Ammon's horn (tissue), 1 donor: Measurements from ENCODE around the gene CTSC.
"Not testable (repeated sequence)": the region's sequence is repeated elsewhere in the genome, so short reads cannot be mapped to it uniquely, and the experiment has no call there.

Source experiments
- DNase-seq: peaks from one replicate; pipeline ENCODE4 v3.0.0-alpha.2; 2016; ENCODE audit warnings: low spot score

The CTSC gene

DNA sequence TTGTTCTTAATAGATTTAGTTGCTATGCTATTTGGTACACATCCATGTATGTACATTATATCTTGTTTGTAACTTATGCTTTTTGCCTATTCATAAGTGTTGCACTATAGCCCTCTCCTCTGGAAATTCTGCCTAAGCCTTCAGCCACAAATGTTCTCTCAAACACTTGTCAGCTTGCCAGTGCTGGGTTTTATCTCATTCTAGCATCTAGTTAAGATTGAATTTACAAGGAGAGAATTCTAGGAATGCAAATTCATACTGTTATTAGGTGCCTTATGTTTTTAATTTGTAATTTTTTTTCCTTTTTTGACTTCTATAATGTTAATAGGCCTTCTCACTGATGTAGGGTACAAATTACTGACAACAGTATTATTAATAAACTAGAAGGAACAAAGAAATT lies 14.6 kb upstream of the CTSC start:
- DNase-seq, result no peak

DNA sequence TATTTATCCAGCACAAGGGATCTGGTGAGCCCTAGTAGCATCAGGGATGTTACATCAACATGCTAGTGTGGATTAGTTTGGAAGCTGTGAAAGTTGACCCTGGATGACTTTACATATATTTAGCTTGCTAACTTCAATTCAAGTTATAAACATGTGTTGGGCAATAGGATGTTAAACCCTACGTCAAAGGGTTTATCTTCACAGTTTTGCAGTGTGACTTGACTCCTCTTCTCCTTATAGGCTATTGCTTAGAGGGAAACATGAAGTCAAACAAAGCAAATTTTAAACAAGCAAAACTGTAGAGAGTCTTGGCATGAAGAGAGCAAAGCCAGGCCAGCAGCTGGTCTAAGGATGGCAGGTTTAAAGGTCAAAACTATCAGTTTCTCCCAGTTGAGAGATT lies 11.3 kb upstream of the CTSC start:
- no peak for DNase-seq

- no peak for DNase-seq
Measured at GRCh38 chr11:88345949-88346348, 8.4 kb upstream of the CTSC start.

GRCh38 chr11:88345408-88345807 lies 7.9 kb upstream of the CTSC start:
- no peak for DNase-seq

GRCh38 chr11:88344869-88345268 lies 7.3 kb upstream of the CTSC start:
- DNase-seq, result no peak

- no peak for DNase-seq
Measured at GRCh38 chr11:88341522-88342251, 4.2 kb upstream of the CTSC start.

DNA sequence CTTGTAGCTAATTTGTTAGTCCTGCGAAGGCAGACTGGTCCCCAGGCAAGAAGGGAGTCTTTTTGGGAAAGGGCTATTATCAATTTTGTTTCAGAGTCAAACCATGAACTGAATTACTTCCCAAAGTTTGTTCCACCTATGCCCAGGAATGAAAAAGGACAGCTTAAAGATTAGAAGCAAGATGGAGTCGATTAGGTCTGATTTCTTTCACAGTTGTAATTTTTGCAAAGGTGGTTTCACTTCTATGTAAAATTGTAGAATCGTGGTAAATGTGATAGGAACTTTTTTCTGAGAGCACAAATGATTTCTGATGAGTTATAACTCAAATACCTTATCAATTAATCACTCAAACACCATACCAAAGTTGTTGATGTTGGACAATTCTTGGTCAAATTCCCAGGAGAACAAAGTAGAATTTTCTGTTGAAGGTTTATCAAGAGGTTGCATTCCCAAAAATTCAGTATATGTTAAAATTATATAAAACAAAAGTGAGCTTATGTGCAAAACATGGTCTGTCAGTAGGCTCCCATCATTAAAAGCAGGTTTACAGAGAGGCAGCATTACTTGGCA lies 2.9 kb upstream of the CTSC start:
- DNase-seq, result no peak

DNA sequence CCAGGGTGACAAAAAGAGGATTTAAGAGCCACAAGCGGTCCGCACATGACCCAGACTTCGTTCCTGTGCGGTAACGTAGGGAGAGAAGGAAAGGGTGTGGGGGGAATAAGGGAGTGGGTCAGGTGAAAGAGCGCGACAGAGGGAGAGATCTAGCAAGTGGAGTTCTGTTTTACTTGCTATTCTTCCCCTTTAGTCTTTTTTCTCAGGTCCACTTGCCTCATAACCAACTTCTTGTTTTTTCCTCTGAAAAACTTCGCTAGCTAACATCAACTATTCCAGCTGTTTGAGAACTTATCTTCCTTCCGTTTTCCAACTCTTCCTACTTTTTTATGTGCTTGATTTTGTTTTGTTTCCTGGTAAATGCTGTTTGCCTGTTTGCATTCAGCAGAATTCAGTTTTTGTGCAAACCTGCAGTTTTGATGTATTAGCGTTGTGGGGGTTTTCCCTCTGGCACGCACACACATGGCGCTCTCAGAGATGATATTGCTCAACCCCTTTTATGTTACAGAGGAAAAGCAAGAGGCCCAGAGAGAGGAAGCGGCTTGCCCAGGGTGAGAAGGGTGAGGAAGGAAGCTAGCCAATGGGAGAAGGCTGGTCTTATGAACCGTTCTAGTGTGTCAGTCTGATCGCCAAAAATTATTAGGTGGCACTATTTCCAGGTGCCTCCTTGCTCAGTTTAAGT lies 592 bp upstream of the CTSC start:
- peak; percentile 69 for DNase-seq

DNA sequence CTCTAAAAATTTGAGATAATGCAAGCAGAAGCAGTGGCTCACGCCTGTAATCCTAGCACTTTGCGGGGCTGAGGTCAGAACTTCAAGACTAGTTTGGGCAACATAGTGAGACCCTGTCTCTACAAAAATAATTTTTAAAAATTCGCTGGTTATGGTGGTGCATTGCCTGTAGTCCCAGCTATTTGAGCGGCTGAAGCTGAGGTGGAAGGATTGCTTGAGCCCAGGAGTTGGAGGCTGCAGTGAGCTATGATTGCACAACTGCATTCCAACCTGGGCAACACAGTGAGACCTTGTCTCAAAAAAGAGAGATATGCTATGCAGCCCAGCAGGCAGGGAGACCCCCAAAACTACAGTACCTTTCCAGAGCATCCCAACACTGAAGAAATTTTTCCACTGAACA lies 2.3 kb downstream of the CTSC start:
- no peak for DNase-seq

DNA sequence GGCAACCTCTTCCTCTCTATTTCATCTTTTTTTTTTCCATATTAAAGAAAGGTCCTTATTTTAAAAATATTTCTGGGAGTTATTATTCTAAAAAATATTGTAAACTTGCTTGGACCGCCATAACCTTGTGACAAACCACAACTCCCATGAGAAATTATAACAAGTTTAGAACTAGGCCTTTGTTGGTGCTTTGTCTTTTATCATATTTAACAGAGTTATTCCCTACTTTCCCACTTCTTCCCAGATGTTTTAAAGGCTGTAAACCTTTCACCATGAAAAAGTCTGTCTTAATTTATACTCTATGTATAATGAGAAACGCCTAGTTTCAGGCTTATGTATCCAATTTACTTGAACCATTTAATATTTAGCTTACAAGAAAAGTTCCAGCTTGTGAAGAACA lies 3.7 kb downstream of the CTSC start:
- no peak for DNase-seq

DNA sequence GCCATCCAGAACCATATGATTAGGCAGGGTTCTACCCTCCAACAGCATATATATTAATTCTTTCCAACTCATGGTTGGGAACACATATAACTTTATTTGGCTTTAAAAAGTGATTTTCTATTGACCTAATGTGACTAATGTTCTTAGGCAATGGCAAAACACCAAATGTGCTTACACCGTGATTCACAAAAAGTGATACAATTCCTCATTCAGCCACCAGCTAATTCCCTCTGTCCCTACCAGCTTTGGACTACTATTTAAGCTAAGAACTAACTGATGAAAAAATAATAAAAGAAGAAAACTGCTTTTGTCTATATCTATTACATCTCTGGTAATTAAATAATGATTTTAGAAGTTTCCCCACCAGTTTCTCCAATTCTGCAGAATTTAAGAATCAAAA lies 4.7 kb downstream of the CTSC start:
- no peak for DNase-seq

GRCh38 chr11:88330826-88331428 lies 6.6 kb downstream of the CTSC start:
- no peak for DNase-seq

GRCh38 chr11:88329563-88330250 lies 7.8 kb downstream of the CTSC start:
- DNase-seq, result no peak

GRCh38 chr11:88327462-88328143 lies 9.9 kb downstream of the CTSC start:
- no peak for DNase-seq

- no peak for DNase-seq
Measured at GRCh38 chr11:88327061-88327460, 10.5 kb downstream of the CTSC start.

GRCh38 chr11:88326099-88326498 lies 11.4 kb downstream of the CTSC start:
- DNase-seq, result no peak

- DNase-seq, result no peak
Measured at GRCh38 chr11:88324562-88325345, 12.8 kb downstream of the CTSC start.

DNA sequence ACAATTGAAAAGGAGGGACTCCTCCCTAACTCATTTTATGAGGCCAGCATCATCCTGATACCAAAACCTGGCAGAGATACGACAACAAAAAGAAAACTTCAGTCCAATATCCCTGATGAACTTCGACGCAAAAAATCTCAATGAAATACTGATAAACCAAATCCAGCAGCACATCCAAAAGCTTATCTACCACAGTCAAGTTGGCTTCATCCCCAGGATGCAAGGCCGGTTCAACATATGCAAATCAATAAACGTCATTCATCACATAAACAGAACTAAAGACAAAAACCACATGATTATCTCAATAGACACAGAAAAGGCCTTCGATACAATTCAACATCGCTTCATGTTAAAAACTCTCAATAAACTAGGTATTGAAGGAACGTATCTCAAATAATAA lies 14.7 kb downstream of the CTSC start:
- DNase-seq, result not testable (repeated sequence)

GRCh38 chr11:88321412-88321811 lies 16.1 kb downstream of the CTSC start:
- DNase-seq, result not testable (repeated sequence)

- DNase-seq, result no peak
Measured at GRCh38 chr11:88320149-88320559, 17.4 kb downstream of the CTSC start.

- no peak for DNase-seq
Measured at GRCh38 chr11:88318017-88318416, 19.5 kb downstream of the CTSC start.
